ENCODE measurements around the gene SNRPA1. TPM values are rescaled to one million over a fixed set of nuclear protein-coding genes. Genes with fewer than 3 reads are reported as not detected.
A peak's percentile ranks its signal among the peaks of the same experiment; 100 is the strongest.

The SNRPA1 gene
- total and polyA plus RNA-seq, 12 donors = 16.0 to 65.0 (median 30.0) TPM

- Histone ChIP-seq H3K27ac (peak overlapping the region; percentile 67 to 99 (median 85)), H3K9me3 (replicated peaks in 1 of 3) (no peaks in the 10 kb centered on the region), H3K27me3 (no peaks in the 10 kb centered on the region), H3K4me3 (peak overlapping the region in 3 of 4 donors; percentile 76 to 96 (median 76)), H3K36me3 (replicated peaks in 1 of 2) (no peaks in the 10 kb centered on the region), H3K4me1 (replicated peaks in 1 of 2) (peaks cover 4 to 55% of the 10 kb centered on the region in 2 donors)
- peak in 6 of 7 donors; percentile 39 to 63 (median 58) for DNase-seq
- 0% methylated on average over 5 to 150 of the region's 150 CpGs for WGBS, 4 donors
- intact Hi-C loops (cut with DNase I) = loop anchor here (10.0 kb wide), 2 partner anchors 66 to 126 kb away; no protein-coding TSS in a partner anchor
- no peak for TF ChIP-seq POLR2A (IDR thresholded peaks at IDR 0.05)
- peak in 1 of 6 experiments; percentile 9 for TF ChIP-seq CTCF (IDR thresholded peaks at IDR 0.05)
Measured at GRCh38 chr15:101250873-101251829, 43.9 kb downstream of the SNRPA1 start.

GRCh38 chr15:101250341-101250831 lies 44.7 kb downstream of the SNRPA1 start:
- no peaks in the 10 kb centered on the region for H3K9me3 ChIP-seq (replicated peaks in 1 of 3)
- TF ChIP-seq CTCF (IDR thresholded peaks at IDR 0.05) (no peak), POLR2A (IDR thresholded peaks at IDR 0.05) (no peak)
- no peaks in the 10 kb centered on the region for H3K27me3 ChIP-seq
- DNase-seq = peak in 1 of 7 donors; percentile 27
- peak overlapping the region in 4 of 5 donors; percentile 1 to 99 (median 68) for H3K27ac ChIP-seq
- WGBS, 4 donors = 2 to 7% (median 5%) methylated on average over 4 to 6 of the region's 6 CpGs
- peaks cover 4 to 61% of the 10 kb centered on the region in 2 donors for H3K4me1 ChIP-seq (replicated peaks in 1 of 2)
- intact Hi-C loops (cut with DNase I) = loop anchor here (10.0 kb wide), 2 partner anchors 66 to 126 kb away; no protein-coding TSS in a partner anchor
- no peaks in the 10 kb centered on the region for H3K36me3 ChIP-seq (replicated peaks in 1 of 2)
- H3K4me3 ChIP-seq = peak overlapping the region in 3 of 4 donors; percentile 76 to 91 (median 76)

- no peaks in the 10 kb centered on the region for H3K36me3 ChIP-seq (replicated peaks in 1 of 2)
- H3K9me3 ChIP-seq (replicated peaks in 1 of 3) = no peaks in the 10 kb centered on the region
- H3K27ac ChIP-seq = no peak overlapping the region
- H3K4me3 ChIP-seq = no peak overlapping the region
- WGBS, 4 donors = 76 to 88% (median 79%) methylated on average over 3 of the region's 3 CpGs
- peak in 2 of 7 donors; percentile 9 to 31 for DNase-seq
- intact Hi-C loops (cut with DNase I) = no loop called here
- TF ChIP-seq CTCF (IDR thresholded peaks at IDR 0.05) (no peak), POLR2A (IDR thresholded peaks at IDR 0.05) (no peak)
- no peaks in the 10 kb centered on the region for H3K27me3 ChIP-seq
- H3K4me1 ChIP-seq (replicated peaks in 1 of 2) = peaks cover 4 to 79% of the 10 kb centered on the region in 2 donors
Measured at GRCh38 chr15:101248274-101248673, 46.8 kb downstream of the SNRPA1 start.
